Neural cell (in vitro differentiated cells): Measurements from ENCODE around the gene RGS19.

Experiments used
- EZH2 ChIP-seq: fragments of 200-600, 300-800 bp; shearing (Covaris generic), sonication (generic); IDR thresholded peaks from 2 replicates; pipeline ENCODE4 v1.6.1; 2014; ENCODE audit warnings: antibody characterized with exemption, low read length, borderline replicate concordance, mild to moderate bottlenecking; ENCODE audit not compliant: insufficient read depth, poor library complexity, severe bottlenecking
- TF ChIP-seq, protein P1 (sequence below): fragments of 450-650 bp; IDR thresholded peaks from 2 replicates; pipeline ENCODE4 v1.5.1; 2014; ENCODE audit warnings: antibody characterized with exemption, mild to moderate bottlenecking, moderate library complexity; ENCODE audit not compliant: poor library complexity, severe bottlenecking
- TF ChIP-seq, protein P2 (sequence below): IDR thresholded peaks from 2 replicates; pipeline ENCODE4 v1.6.1; 2012; ENCODE audit warnings: borderline replicate concordance

DNA sequence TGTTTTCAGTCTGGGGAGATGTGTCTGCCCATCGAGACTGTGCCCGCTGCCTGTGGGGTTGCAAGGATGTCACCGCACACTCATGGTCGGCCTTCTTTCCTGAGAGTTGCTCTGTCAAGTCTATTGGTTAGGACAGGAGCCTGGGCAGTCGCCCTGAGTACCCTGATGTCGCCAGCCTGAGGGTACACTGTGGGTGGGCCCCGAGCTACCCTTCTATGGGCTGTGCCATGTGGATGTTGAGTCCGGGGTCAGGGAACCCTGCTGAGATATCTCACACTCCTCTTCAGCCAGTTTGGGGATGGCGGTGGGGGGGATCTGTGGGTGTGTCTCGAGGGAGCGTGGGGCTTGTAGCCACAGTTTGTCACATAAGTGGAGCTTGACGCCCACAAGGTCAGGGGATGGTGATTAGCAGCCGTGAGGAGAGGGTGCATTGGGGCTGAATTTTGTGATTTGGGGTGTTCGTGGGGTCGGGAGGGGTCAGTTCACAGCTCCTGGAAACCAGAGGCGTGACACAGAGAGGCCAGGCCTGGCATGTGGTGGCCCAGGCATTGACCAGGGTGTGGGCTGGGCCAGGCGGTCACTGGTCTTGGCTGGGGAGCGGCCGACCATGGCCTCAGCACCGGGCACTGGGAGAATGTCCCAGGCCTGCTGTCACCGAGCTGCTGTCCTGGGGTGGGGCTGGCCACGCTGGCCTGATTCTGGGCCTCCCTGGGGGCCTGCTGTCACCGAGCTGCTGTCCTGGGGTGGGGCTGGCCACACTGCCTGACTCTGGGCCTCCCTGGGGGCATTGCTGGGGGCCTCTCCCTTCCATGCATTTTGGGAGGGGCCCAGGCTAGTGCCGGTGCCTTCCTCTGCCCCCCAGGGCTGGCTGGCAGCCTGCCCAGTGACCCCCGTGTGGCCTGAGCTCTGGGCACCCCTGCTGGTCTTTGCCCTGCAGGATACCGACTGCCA, 29.7 kb upstream of the RGS19 start:
- no peak for TF ChIP-seq EZH2
- TF ChIP-seq, protein P1, sequence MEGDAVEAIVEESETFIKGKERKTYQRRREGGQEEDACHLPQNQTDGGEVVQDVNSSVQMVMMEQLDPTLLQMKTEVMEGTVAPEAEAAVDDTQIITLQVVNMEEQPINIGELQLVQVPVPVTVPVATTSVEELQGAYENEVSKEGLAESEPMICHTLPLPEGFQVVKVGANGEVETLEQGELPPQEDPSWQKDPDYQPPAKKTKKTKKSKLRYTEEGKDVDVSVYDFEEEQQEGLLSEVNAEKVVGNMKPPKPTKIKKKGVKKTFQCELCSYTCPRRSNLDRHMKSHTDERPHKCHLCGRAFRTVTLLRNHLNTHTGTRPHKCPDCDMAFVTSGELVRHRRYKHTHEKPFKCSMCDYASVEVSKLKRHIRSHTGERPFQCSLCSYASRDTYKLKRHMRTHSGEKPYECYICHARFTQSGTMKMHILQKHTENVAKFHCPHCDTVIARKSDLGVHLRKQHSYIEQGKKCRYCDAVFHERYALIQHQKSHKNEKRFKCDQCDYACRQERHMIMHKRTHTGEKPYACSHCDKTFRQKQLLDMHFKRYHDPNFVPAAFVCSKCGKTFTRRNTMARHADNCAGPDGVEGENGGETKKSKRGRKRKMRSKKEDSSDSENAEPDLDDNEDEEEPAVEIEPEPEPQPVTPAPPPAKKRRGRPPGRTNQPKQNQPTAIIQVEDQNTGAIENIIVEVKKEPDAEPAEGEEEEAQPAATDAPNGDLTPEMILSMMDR = no peak
- TF ChIP-seq, protein P2, sequence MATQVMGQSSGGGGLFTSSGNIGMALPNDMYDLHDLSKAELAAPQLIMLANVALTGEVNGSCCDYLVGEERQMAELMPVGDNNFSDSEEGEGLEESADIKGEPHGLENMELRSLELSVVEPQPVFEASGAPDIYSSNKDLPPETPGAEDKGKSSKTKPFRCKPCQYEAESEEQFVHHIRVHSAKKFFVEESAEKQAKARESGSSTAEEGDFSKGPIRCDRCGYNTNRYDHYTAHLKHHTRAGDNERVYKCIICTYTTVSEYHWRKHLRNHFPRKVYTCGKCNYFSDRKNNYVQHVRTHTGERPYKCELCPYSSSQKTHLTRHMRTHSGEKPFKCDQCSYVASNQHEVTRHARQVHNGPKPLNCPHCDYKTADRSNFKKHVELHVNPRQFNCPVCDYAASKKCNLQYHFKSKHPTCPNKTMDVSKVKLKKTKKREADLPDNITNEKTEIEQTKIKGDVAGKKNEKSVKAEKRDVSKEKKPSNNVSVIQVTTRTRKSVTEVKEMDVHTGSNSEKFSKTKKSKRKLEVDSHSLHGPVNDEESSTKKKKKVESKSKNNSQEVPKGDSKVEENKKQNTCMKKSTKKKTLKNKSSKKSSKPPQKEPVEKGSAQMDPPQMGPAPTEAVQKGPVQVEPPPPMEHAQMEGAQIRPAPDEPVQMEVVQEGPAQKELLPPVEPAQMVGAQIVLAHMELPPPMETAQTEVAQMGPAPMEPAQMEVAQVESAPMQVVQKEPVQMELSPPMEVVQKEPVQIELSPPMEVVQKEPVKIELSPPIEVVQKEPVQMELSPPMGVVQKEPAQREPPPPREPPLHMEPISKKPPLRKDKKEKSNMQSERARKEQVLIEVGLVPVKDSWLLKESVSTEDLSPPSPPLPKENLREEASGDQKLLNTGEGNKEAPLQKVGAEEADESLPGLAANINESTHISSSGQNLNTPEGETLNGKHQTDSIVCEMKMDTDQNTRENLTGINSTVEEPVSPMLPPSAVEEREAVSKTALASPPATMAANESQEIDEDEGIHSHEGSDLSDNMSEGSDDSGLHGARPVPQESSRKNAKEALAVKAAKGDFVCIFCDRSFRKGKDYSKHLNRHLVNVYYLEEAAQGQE = no peak
